Neuronal stem cell (in vitro differentiated cells): ENCODE results near the gene WASHC4.

Experiments used
- DNase-seq: peaks from one replicate; pipeline ENCODE4 v3.0.0-alpha.2; 2013; ENCODE audit warnings: low spot score
- H2AFZ ChIP-seq: one replicate; pipeline ENCODE4 v1.6.1; 2013; ENCODE audit warnings: mild to moderate bottlenecking, low read length, inconsistent platforms
- H2AK5ac ChIP-seq: 2 replicates; pipeline ENCODE4 v1.6.1; 2013; ENCODE audit warnings: low read depth, mild to moderate bottlenecking, inconsistent platforms, low read length, moderate library complexity, mixed read lengths
- H2BK120ac ChIP-seq: 2 replicates; pipeline ENCODE4 v1.6.1; 2013; ENCODE audit warnings: low read depth, mild to moderate bottlenecking, inconsistent platforms, low read length, moderate library complexity, mixed read lengths
- H2BK12ac ChIP-seq: one replicate; pipeline ENCODE4 v1.6.1; 2013; ENCODE audit warnings: low read length, inconsistent platforms
- H2BK15ac ChIP-seq: 2 replicates; pipeline ENCODE4 v1.6.1; 2013; ENCODE audit warnings: mild to moderate bottlenecking, low read length, inconsistent platforms, mixed read lengths
- H2BK5ac ChIP-seq: one replicate; pipeline ENCODE4 v1.6.1; 2013; ENCODE audit warnings: inconsistent platforms, mild to moderate bottlenecking, low read length, moderate library complexity
- H3K14ac ChIP-seq: one replicate; pipeline ENCODE4 v1.6.1; 2013; ENCODE audit warnings: low read length, inconsistent platforms
- H3K18ac ChIP-seq: 2 replicates; pipeline ENCODE4 v1.6.1; 2013; ENCODE audit warnings: low read length, inconsistent platforms
- H3K23ac ChIP-seq: 2 replicates; pipeline ENCODE4 v1.6.1; 2013; ENCODE audit warnings: low read depth, mild to moderate bottlenecking, mixed read lengths, low read length, inconsistent platforms; ENCODE audit not compliant: poor library complexity
- H3K27ac ChIP-seq: replicated peaks from 3 replicates; pipeline ENCODE4 v1.5.1; 2013; ENCODE audit warnings: low read length, inconsistent platforms
- H3K27me3 ChIP-seq, 3 experiments: 2 replicates each; pipeline ENCODE4 v1.6.1; 2013; ENCODE audit warnings: low read length in 3 of 3, mild to moderate bottlenecking in 2 of 3, inconsistent platforms in 1 of 3, low read depth in 1 of 3, mixed read lengths in 1 of 3, moderate library complexity in 1 of 3; ENCODE audit not compliant: control insufficient read depth in 3 of 3, insufficient read depth in 3 of 3
- H3K36me3 ChIP-seq, 2 donors: replicated peaks in 1 of 2; 2 replicates each; pipeline ENCODE4 v1.6.1; 2013; ENCODE audit warnings: low read length in 2 of 2; ENCODE audit not compliant: control insufficient read depth in 2 of 2, insufficient read depth in 2 of 2
- H3K4ac ChIP-seq: 2 replicates; pipeline ENCODE4 v1.6.1; 2013; ENCODE audit warnings: inconsistent platforms, mild to moderate bottlenecking, low read length, moderate library complexity
- H3K4me1 ChIP-seq, 2 donors: 1 replicate in 1 of 2; 2 replicates in 1 of 2; pipeline ENCODE4 v1.6.1; 2013; ENCODE audit warnings: low read length in 2 of 2, low read depth in 1 of 2; ENCODE audit not compliant: control insufficient read depth in 2 of 2, insufficient read depth in 1 of 2
- H3K4me2 ChIP-seq: one replicate; pipeline ENCODE4 v1.6.1; 2013; ENCODE audit warnings: mild to moderate bottlenecking, low read length, inconsistent platforms; ENCODE audit not compliant: insufficient read depth, poor library complexity, severe bottlenecking
- H3K4me3 ChIP-seq, 2 donors: 2 replicates each; pipeline ENCODE4 v1.5.1; 2013; ENCODE audit warnings: low read length in 2 of 2, mild to moderate bottlenecking in 2 of 2, inconsistent platforms in 1 of 2, moderate library complexity in 1 of 2
- H3K79me1 ChIP-seq: one replicate; pipeline ENCODE4 v1.6.1; 2013; ENCODE audit warnings: low read depth, mild to moderate bottlenecking, inconsistent platforms, low read length, moderate library complexity
- H3K9ac ChIP-seq: one replicate; pipeline ENCODE4 v1.6.1; 2013; ENCODE audit warnings: mild to moderate bottlenecking, low read depth, low read length, inconsistent platforms; ENCODE audit not compliant: poor library complexity
- H3K9me3 ChIP-seq, 2 donors: replicated peaks in 1 of 2; 2 replicates each; pipeline versions ENCODE3 to v1.6.1; 2013; ENCODE audit warnings: low read length in 2 of 2, mild to moderate bottlenecking in 2 of 2, inconsistent platforms in 1 of 2, low read depth in 1 of 2, mixed read lengths in 1 of 2, moderate library complexity in 1 of 2; ENCODE audit not compliant: control insufficient read depth in 2 of 2, insufficient read depth in 1 of 2
- H4K8ac ChIP-seq: one replicate; pipeline ENCODE4 v1.6.1; 2013; ENCODE audit warnings: low read depth, mild to moderate bottlenecking, inconsistent platforms, low read length, moderate library complexity
- H4K91ac ChIP-seq: one replicate; pipeline ENCODE4 v1.6.1; 2013; ENCODE audit warnings: low read length, low read depth, mild to moderate bottlenecking, inconsistent platforms; ENCODE audit not compliant: poor library complexity
- WGBS, 2 donors: extraction: QIAGEN DNeasy Blood & Tissue Kit; methylation state at CpG; one replicate each; pipeline ENCODE4 v1.1.7; 2013; ENCODE audit warnings: missing lambda C conversion rate in 2 of 2, mixed read lengths in 1 of 2; ENCODE audit not compliant: insufficient read length in 2 of 2, insufficient replicate concordance in 1 of 2; ENCODE audit errors: extremely low coverage in 2 of 2; 5-methylcytosine and 5-hydroxymethylcytosine counted together

WASHC4 gene

GRCh38 chr12:105083031-105083430, 24.5 kb upstream of the WASHC4 start:
- H3K9ac ChIP-seq, result no peak overlapping the region
- H2AFZ ChIP-seq, result peak overlapping the region; percentile 86
- no peak overlapping the region for H3K4ac ChIP-seq
- H2BK120ac ChIP-seq, result no peak overlapping the region
- peaks cover 0 to 9% of the 10 kb centered on the region in 2 donors for H3K4me1 ChIP-seq
- no peak overlapping the region for H2BK12ac ChIP-seq
- H3K9me3 ChIP-seq, result peaks cover 0 to 3% of the 10 kb centered on the region in 2 donors
- H2BK5ac ChIP-seq, result no peak overlapping the region
- no peak overlapping the region for H3K4me2 ChIP-seq
- H3K36me3 ChIP-seq, result no peaks in the 10 kb centered on the region
- H2AK5ac ChIP-seq, result no peak overlapping the region
- H3K27ac ChIP-seq, result no peak overlapping the region
- H2BK15ac ChIP-seq, result no peak overlapping the region
- WGBS, 2 donors, result no CpG with 5 or more reads among the region's 5 CpGs
- H4K8ac ChIP-seq, result no peak overlapping the region
- H3K4me3 ChIP-seq, result no peak overlapping the region
- peaks cover 0 to 28% (median 12%) of the 10 kb centered on the region in 3 experiments for H3K27me3 ChIP-seq
- H4K91ac ChIP-seq, result no peak overlapping the region
- H3K23ac ChIP-seq, result no peak overlapping the region
- no peaks in the 10 kb centered on the region for H3K79me1 ChIP-seq
- H3K14ac ChIP-seq, result no peak overlapping the region
- no peak for DNase-seq
- H3K18ac ChIP-seq, result no peak overlapping the region

- H3K4ac ChIP-seq, result no peak overlapping the region
These were observed 23.9 kb upstream of the WASHC4 start for GRCh38 chr12:105083551-105084105.

GRCh38 chr12:105084251-105085250, 23.0 kb upstream of the WASHC4 start, which contains the start of gene ALDH1L2:
Gene ALDH1L2, minus strand, starts transcription at chr12:105084458. Its CDS starts 22 bp downstream, at chr12:105084436.
- Histone ChIP-seq H3K9me3 (peaks cover 0 to 3% of the 10 kb centered on the region in 2 donors), H3K27me3 (peaks cover 0 to 28% (median 12%) of the 10 kb centered on the region in 3 experiments), H3K4ac (no peak within 1 kb of the TSS), H3K36me3 (no peaks in the 10 kb centered on the region), H3K9ac (peak within 1 kb of the TSS; percentile 47), H2BK15ac (no peak within 1 kb of the TSS), H4K8ac (no peak within 1 kb of the TSS), H3K27ac (no peak within 1 kb of the TSS), H3K4me2 (peak within 1 kb of the TSS; percentile 89), H4K91ac (no peak within 1 kb of the TSS), H3K4me3 (peak within 1 kb of the TSS; percentile 39 to 72), H3K79me1 (no peaks in the 10 kb centered on the region), H2BK5ac (no peak within 1 kb of the TSS), H3K18ac (peak within 1 kb of the TSS; percentile 76), H2BK12ac (no peak within 1 kb of the TSS), H2AFZ (peak within 1 kb of the TSS; percentile 86), H2AK5ac (no peak within 1 kb of the TSS), H3K14ac (peak within 1 kb of the TSS; percentile 21), H3K4me1 (peaks cover 0 to 9% of the 10 kb centered on the region in 2 donors), H2BK120ac (peak within 1 kb of the TSS; percentile 61), H3K23ac (peak within 1 kb of the TSS; percentile 65)
- WGBS, 2 donors, result no CpG with 5 or more reads among the region's 75 CpGs
- peak; percentile 68 for DNase-seq

More at GRCh38 chr12:105083551-105084105, 23.9 kb upstream of the WASHC4 start:
- Histone ChIP-seq H3K4me3 (peak overlapping the region; percentile 39 to 72), H3K79me1 (no peaks in the 10 kb centered on the region), H2BK15ac (no peak overlapping the region), H2BK5ac (no peak overlapping the region), H3K9ac (peak overlapping the region; percentile 47), H4K91ac (no peak overlapping the region), H3K4me2 (peak overlapping the region; percentile 89), H2BK120ac (no peak overlapping the region), H2BK12ac (no peak overlapping the region), H2AFZ (peak overlapping the region; percentile 86), H3K18ac (peak overlapping the region; percentile 76), H3K14ac (no peak overlapping the region), H3K23ac (peak overlapping the region; percentile 59), H4K8ac (no peak overlapping the region), H3K9me3 (peaks cover 0 to 3% of the 10 kb centered on the region in 2 donors), H2AK5ac (no peak overlapping the region), H3K27ac (no peak overlapping the region), H3K27me3 (peaks cover 0 to 28% (median 12%) of the 10 kb centered on the region in 3 experiments), H3K36me3 (no peaks in the 10 kb centered on the region), H3K4me1 (peaks cover 0 to 9% of the 10 kb centered on the region in 2 donors)
- no peak for DNase-seq
- WGBS, 2 donors, result no CpG with 5 or more reads among the region's 18 CpGs

GRCh38 chr12:105085501-105085900, 22.0 kb upstream of the WASHC4 start:
- Histone ChIP-seq H3K9ac (no peak overlapping the region), H3K4me1 (peaks cover 0 to 11% of the 10 kb centered on the region in 2 donors), H4K91ac (no peak overlapping the region), H3K4ac (no peak overlapping the region), H3K27ac (no peak overlapping the region), H3K18ac (no peak overlapping the region), H3K27me3 (peaks cover 0 to 26% (median 12%) of the 10 kb centered on the region in 3 experiments), H3K14ac (no peak overlapping the region), H2BK15ac (no peak overlapping the region), H3K79me1 (no peaks in the 10 kb centered on the region), H2BK12ac (no peak overlapping the region), H3K4me3 (no peak overlapping the region), H3K36me3 (no peaks in the 10 kb centered on the region), H4K8ac (no peak overlapping the region), H2AK5ac (no peak overlapping the region), H2BK120ac (no peak overlapping the region), H3K23ac (no peak overlapping the region), H3K9me3 (peaks cover 0 to 3% of the 10 kb centered on the region in 2 donors), H2BK5ac (no peak overlapping the region), H3K4me2 (no peak overlapping the region), H2AFZ (no peak overlapping the region)
- no CpG with 5 or more reads among the region's 6 CpGs for WGBS, 2 donors
- no peak for DNase-seq
